ENCODE measurements around the gene PRMT1.
"Not testable (repeated sequence)": the region's sequence is repeated elsewhere in the genome, so short reads cannot be mapped to it uniquely, and the experiment has no call there.

The PRMT1 gene

GRCh38 chr19:49677231-49677900 lies at the start of gene PRMT1:
PRMT1 (plus strand) TSS chr19:49677271; CDS start chr19:49677281, 10 bp downstream.
- Histone ChIP-seq H3K9me3 (ENCODE audit: control insufficient read depth, insufficient read depth, low read length) (no peaks in the 10 kb centered on the region), H3K4me1 (ENCODE audit: insufficient read depth, low read length) (peaks cover 16% of the 10 kb centered on the region), H3K9ac (ENCODE audit: low read depth, low read length) (peak within 1 kb of the TSS; percentile 100)

GRCh38 chr19:49629659-49630058 lies 47.4 kb upstream of the PRMT1 start:
- H3K4me1 ChIP-seq (ENCODE audit: insufficient read depth, low read length) = no peaks in the 10 kb centered on the region
- no peak overlapping the region for H3K9ac ChIP-seq (ENCODE audit: low read depth, low read length)
- H3K36me3 ChIP-seq (ENCODE audit: insufficient read depth, low read length) = peaks cover 3% of the 10 kb centered on the region
- no peaks in the 10 kb centered on the region for H3K9me3 ChIP-seq (ENCODE audit: control insufficient read depth, insufficient read depth, low read length)

More at GRCh38 chr19:49677231-49677900, at the start of gene PRMT1:
- H3K36me3 ChIP-seq (ENCODE audit: insufficient read depth, low read length) = peaks cover 6% of the 10 kb centered on the region

GRCh38 chr19:49631014-49631588 lies 46.0 kb upstream of the PRMT1 start:
- Histone ChIP-seq H3K9ac (ENCODE audit: low read depth, low read length) (no peak overlapping the region), H3K36me3 (ENCODE audit: insufficient read depth, low read length) (peaks cover 3% of the 10 kb centered on the region; the same call in 1 of the 2 replicates), H3K9me3 (ENCODE audit: control insufficient read depth, insufficient read depth, low read length) (no peaks in the 10 kb centered on the region), H3K4me1 (ENCODE audit: insufficient read depth, low read length) (no peaks in the 10 kb centered on the region; the same call in 1 of the 2 replicates)

- Histone ChIP-seq H3K9me3 (ENCODE audit: control insufficient read depth, insufficient read depth, low read length) (no peaks in the 10 kb centered on the region), H3K9ac (ENCODE audit: low read depth, low read length) (no peak overlapping the region), H3K4me1 (ENCODE audit: insufficient read depth, low read length) (peaks cover 3% of the 10 kb centered on the region; the same call in 1 of the 2 replicates), H3K36me3 (ENCODE audit: insufficient read depth, low read length) (peaks cover 3% of the 10 kb centered on the region; the same call in 1 of the 2 replicates)
Observed at GRCh38 chr19:49631610-49632192, 45.4 kb upstream of the PRMT1 start.

- no peak overlapping the region for H3K9ac ChIP-seq (ENCODE audit: low read depth, low read length)
Observed at GRCh38 chr19:49632576-49632975, 44.5 kb upstream of the PRMT1 start.

GRCh38 chr19:49633273-49633672 lies 43.8 kb upstream of the PRMT1 start:
- H3K4me1 ChIP-seq (ENCODE audit: insufficient read depth, low read length); H3K36me3 ChIP-seq (ENCODE audit: insufficient read depth, low read length); H3K9me3 ChIP-seq (ENCODE audit: control insufficient read depth, insufficient read depth, low read length); H3K9ac ChIP-seq (ENCODE audit: low read depth, low read length): not testable (repeated sequence)

More at GRCh38 chr19:49632576-49632975, 44.5 kb upstream of the PRMT1 start:
- peaks cover 3% of the 10 kb centered on the region; the same call in 1 of the 2 replicates for H3K4me1 ChIP-seq (ENCODE audit: insufficient read depth, low read length)
- H3K36me3 ChIP-seq (ENCODE audit: insufficient read depth, low read length) = no peaks in the 10 kb centered on the region
- no peaks in the 10 kb centered on the region for H3K9me3 ChIP-seq (ENCODE audit: control insufficient read depth, insufficient read depth, low read length)

- Histone ChIP-seq H3K36me3 (ENCODE audit: insufficient read depth, low read length) (no peaks in the 10 kb centered on the region), H3K9me3 (ENCODE audit: control insufficient read depth, insufficient read depth, low read length) (no peaks in the 10 kb centered on the region), H3K9ac (ENCODE audit: low read depth, low read length) (no peak overlapping the region), H3K4me1 (ENCODE audit: insufficient read depth, low read length) (peaks cover 3% of the 10 kb centered on the region; the same call in 1 of the 2 replicates)
Observed at GRCh38 chr19:49635530-49636232, 41.4 kb upstream of the PRMT1 start.

GRCh38 chr19:49636233-49636932 lies 40.7 kb upstream of the PRMT1 start:
- no peak overlapping the region for H3K9ac ChIP-seq (ENCODE audit: low read depth, low read length)
- H3K36me3 ChIP-seq (ENCODE audit: insufficient read depth, low read length) = no peaks in the 10 kb centered on the region
- no peaks in the 10 kb centered on the region for H3K9me3 ChIP-seq (ENCODE audit: control insufficient read depth, insufficient read depth, low read length)
- peaks cover 3% of the 10 kb centered on the region; the same call in 1 of the 2 replicates for H3K4me1 ChIP-seq (ENCODE audit: insufficient read depth, low read length)

GRCh38 chr19:49637821-49638738 lies 39.0 kb upstream of the PRMT1 start:
- Histone ChIP-seq H3K9me3 (ENCODE audit: control insufficient read depth, insufficient read depth, low read length) (no peaks in the 10 kb centered on the region), H3K9ac (ENCODE audit: low read depth, low read length) (peak overlapping the region; percentile 69; the same call in 1 of the 2 replicates), H3K4me1 (ENCODE audit: insufficient read depth, low read length) (peaks cover 7% of the 10 kb centered on the region), H3K36me3 (ENCODE audit: insufficient read depth, low read length) (no peaks in the 10 kb centered on the region)

GRCh38 chr19:49639401-49640112 lies 37.5 kb upstream of the PRMT1 start:
- Histone ChIP-seq H3K9ac (ENCODE audit: low read depth, low read length) (peak overlapping the region; percentile 69; the same call in 1 of the 2 replicates), H3K9me3 (ENCODE audit: control insufficient read depth, insufficient read depth, low read length) (no peaks in the 10 kb centered on the region), H3K4me1 (ENCODE audit: insufficient read depth, low read length) (peaks cover 12% of the 10 kb centered on the region), H3K36me3 (ENCODE audit: insufficient read depth, low read length) (no peaks in the 10 kb centered on the region)

GRCh38 chr19:49640113-49640898 lies 36.8 kb upstream of the PRMT1 start, which contains the start of gene RRAS:
RRAS (minus strand) TSS chr19:49640143; CDS start chr19:49640098, 45 bp downstream.
- Histone ChIP-seq H3K9ac (ENCODE audit: low read depth, low read length) (peak within 1 kb of the TSS; percentile 91), H3K36me3 (ENCODE audit: insufficient read depth, low read length) (no peaks in the 10 kb centered on the region), H3K9me3 (ENCODE audit: control insufficient read depth, insufficient read depth, low read length) (no peaks in the 10 kb centered on the region), H3K4me1 (ENCODE audit: insufficient read depth, low read length) (peaks cover 12% of the 10 kb centered on the region)
